ENCODE results near the gene MTM1.

- TF ChIP-seq CTCF (IDR thresholded peaks at IDR 0.05) (no peak), POLR2AphosphoS5 (IDR thresholded peaks at IDR 0.05) (no peak), POLR2A (IDR thresholded peaks at IDR 0.05) (no peak)
Observed at GRCh38 chrX:150540965-150541364, 27.5 kb upstream of the MTM1 start.

Data from gastroesophageal sphincter (tissue), 3 donors.